IMR-90 (cell line): ENCODE measurements around the gene NFAT5.

Source experiments
- CEBPB ChIP-seq: IDR thresholded peaks from 2 replicates; pipeline ENCODE4 v1.6.1; 2012; ENCODE audit warnings: low read depth, low read length, improper control_type of control experiment
- CTCF ChIP-seq: conservative IDR thresholded peaks from 2 replicates; pipeline ENCODE4 v1.5.1; 2012; ENCODE audit warnings: mild to moderate bottlenecking, low read depth, low read length, improper control_type of control experiment
- RAD21 ChIP-seq: IDR thresholded peaks from 2 replicates; pipeline ENCODE4 v1.6.1; 2012; ENCODE audit warnings: low read length, improper control_type of control experiment
- RFX5 ChIP-seq: IDR thresholded peaks from 2 replicates; pipeline ENCODE4 v1.8.0; 2012; ENCODE audit warnings: low read depth, mild to moderate bottlenecking, low read length, moderate library complexity

GRCh38 chr16:69727916-69728270 lies 162.1 kb downstream of the NFAT5 start:
- TF ChIP-seq CTCF: no peak
- no peak for TF ChIP-seq RFX5
- no peak for TF ChIP-seq RAD21
- no peak for TF ChIP-seq CEBPB
